K562 treated with DMSO at 1 percent for 48 hours (cell line): ENCODE measurements around the gene CAV2. TPM values are rescaled to one million over a fixed set of nuclear protein-coding genes. Genes with fewer than 3 reads are reported as not detected.

Source experiments
- total RNA-seq: library from RNA; unstranded; fragments of 300-600 nt; gene quantifications from 2 replicates; pipeline ENCODE4 v1.2.3, GENCODE V29; 2022; ENCODE audit warnings: low replicate concordance; ENCODE audit errors: extremely low read depth

CAV2 gene, protein sequence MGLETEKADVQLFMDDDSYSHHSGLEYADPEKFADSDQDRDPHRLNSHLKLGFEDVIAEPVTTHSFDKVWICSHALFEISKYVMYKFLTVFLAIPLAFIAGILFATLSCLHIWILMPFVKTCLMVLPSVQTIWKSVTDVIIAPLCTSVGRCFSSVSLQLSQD
- total RNA-seq = not detected in 2 replicates

DNA sequence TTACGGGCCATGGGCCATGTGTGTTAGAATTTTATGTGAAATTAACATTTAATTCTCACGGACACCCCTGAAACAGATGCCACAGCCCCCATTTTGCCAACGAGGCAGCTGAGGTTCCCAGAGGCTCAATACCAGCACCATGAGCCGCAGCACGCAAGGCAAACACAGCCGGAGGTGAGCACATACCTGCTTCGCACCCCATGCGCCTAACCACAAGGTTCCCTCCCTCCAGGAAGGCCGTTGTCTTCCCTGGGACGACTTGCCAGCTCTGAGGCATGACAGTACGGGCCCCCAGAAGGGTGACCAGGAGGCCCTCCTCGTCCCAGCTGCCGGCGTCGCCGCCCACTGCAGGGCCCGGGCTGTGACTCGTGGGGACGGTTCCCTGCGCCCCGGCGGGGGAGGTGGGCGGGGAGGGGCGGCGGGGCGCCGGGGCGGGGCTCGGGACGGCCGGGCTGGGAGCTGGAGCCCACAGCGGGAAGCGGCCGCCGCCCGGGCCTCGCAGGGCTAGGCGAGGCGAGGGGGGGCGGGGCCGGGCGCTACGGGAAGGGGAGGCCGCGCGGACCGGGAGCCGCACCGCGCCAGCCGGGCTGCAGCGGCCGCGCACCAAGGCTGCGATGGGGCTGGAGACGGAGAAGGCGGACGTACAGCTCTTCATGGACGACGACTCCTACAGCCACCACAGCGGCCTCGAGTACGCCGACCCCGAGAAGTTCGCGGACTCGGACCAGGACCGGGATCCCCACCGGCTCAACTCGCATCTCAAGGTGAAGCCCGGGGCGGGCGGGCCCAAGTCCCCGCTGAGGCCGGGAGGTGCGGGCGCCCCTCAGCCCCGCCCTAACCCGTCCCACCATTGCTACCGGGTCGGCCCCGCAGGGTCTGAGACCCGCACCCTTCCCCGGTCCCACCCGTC, at the start of gene CAV2:
TSS of gene CAV2 (plus strand) at position 571 of the 910 bp plus-strand sequence. CDS start at position 615, 44 bp downstream.

DNA sequence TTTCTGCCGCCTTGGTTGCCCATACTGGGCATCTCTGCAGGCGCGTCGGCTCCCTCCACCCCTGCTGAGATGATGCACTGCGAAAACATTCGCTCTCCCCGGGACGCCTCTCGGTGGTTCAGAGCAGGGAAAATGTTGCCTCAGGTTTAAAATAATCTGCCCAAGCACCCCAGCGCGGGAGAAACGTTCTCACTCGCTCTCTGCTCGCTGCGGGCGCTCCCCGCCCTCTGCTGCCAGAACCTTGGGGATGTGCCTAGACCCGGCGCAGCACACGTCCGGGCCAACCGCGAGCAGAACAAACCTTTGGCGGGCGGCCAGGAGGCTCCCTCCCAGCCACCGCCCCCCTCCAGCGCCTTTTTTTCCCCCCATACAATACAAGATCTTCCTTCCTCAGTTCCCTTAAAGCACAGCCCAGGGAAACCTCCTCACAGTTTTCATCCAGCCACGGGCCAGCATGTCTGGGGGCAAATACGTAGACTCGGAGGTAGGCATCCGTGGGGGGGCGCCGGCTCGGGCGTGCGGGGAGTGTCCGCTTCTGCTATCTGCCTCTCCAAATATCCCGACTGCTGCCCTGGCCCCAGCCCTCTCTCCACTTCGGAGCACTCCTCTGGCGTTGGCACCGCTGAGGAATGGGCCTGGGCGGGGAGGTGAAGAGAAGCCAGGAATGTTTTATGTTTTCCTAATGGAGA, 25.2 kb downstream of the CAV2 start, which contains the start of gene CAV1:
TSS of gene CAV1 (plus strand) at position 428 of the 689 bp plus-strand sequence. CDS start at position 455, 27 bp downstream.

Other genes with a start within 250 kb of the CAV2 start
- gene CAV1, start 25.3 kb downstream of the CAV2 start, total RNA-seq = not detected in 2 replicates
- gene MET, start 172.5 kb downstream of the CAV2 start, total RNA-seq = not detected in 2 replicates